NCI-H82 treated with DMSO at 0.1 percent for 48 hours (cell line): Measurements from ENCODE around the gene CAPZB.

ENCODE experiments used
- DNase-seq: peaks from one replicate; lab custom pipeline; 2025; ENCODE audit not compliant: unreplicated experiment; lab: John Stamatoyannopoulos, UW

CAPZB gene

DNA sequence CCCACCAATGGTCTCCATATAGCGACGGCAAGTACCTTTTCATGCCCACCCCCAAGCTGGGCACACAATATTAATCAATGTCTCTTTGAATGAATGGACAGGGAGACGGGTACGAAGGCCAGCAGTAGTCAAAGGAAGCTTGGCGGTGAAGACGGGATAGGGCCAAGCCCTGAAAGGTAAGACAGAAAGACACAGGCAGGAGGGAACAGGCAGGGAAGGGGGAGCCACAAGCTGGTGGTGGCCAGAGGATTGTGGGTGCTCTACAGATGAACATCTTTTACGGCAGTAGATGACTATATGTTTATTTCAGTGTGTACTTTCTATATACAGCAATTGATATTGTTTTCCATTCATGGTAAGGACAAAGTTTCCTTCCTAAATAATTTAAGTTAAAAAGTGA lies 16.3 kb downstream of the CAPZB start:
- DNase-seq, result no peak

GRCh38 chr1:19468397-19468956 lies 16.9 kb downstream of the CAPZB start:
- no peak for DNase-seq

DNA sequence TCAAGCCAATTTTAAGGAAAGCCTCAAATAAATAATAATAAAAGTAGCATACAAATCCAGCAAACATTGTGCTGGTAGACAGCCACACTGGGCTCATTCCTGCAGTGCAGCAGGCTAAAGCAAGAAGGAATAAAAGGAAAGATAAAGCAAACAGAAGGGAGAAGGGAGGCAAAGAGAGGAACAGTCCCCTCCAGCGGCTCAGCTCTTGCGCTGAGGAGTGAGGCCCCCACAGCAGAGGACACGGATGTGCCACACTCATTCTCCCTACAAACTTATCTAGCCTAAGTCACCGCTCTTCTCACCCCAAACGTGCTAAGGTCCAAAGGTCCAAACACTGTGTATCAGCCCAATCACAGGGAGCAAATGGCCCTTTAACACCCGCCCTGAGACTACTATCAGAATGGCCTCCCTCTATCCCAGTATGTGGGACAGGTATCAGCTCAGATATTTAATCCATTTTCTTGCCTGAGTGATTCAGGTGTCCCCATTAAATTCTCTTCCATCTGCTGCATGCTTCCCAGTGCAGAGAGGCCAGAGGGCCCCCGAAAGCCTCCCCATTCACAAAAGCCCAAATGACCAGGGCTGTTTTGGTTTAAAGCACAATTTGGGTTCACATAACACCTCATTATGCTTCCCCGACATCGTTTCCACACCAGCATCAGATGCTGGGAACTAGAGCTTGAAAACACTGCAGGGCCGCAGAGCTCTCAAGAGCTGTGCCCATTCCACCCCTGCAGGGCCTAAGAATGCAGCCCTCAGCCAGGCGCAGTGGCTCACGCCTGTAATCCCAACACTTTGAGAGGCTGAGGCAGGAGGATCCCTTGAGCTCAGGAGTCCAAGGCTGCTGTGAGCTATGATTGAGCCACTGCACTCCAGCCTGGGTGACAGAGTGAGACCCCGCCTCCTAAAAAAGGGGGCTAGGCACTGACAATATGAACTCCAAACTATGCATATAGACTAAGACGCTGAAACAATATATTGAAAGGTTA lies 17.8 kb downstream of the CAPZB start:
- no peak for DNase-seq

DNA sequence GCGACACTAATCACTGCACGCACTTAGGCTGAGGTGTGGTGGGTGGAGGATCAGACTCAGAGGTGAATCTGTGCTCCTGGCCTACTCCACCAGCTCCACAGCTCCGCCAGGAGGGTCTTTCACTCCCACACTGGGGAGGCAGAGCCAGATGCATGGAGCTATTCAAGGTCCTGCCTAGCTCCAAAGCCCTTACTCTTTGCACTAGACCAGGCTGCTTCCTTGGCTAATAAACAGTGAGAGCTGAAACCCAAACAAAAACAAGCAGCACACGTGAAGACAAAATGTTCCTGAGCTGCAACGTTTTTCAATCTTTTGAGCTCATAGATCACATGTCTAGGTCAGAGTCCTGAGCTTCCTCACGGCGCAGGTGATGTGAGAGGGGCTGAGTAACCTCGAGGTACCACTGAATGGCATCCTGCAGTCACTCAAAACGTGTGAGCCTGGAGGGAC lies 19.2 kb downstream of the CAPZB start:
- no peak for DNase-seq

DNA sequence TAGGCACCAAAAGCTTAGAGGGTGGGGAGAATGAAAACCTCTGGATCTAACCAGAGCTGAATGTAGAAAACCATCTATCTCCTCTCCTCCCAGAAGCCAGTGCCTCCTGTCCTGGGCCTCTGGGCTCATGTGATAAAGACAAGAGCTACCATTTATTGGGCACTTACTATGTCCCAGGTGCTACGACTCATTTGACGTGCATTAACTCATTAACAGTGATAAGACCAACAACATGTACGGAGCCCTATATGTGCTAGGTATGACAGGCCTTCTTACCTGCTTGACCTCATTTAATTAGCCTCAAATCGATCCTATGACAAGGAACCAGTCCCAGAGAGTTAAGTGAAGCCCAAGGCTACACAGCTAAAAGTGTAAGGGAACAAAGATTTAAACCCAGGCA lies 19.7 kb downstream of the CAPZB start:
- DNase-seq, result no peak

DNA sequence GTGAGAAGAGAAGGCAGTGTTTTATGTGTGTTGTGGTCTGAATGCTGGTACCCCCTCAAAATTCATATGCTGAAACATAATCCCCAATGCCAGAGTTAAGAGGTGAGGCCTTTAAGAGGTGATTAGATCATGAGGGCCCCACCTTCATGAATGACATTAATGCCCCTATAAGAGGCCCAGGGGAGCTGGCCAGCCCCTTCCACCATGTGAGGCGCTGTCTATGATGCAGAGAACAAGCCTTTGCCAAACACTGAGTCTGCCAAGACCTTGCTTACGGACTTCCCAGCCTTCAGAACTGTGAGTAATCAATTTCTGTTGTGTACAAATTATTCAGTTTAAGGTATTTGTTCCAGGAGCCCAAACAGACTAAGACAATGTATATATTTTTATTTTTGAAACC lies 20.2 kb downstream of the CAPZB start:
- no peak for DNase-seq

- no peak for DNase-seq
Measured at GRCh38 chr1:19464696-19465095, 20.6 kb downstream of the CAPZB start.

GRCh38 chr1:19463504-19463803 lies 21.9 kb downstream of the CAPZB start:
- no peak for DNase-seq

DNA sequence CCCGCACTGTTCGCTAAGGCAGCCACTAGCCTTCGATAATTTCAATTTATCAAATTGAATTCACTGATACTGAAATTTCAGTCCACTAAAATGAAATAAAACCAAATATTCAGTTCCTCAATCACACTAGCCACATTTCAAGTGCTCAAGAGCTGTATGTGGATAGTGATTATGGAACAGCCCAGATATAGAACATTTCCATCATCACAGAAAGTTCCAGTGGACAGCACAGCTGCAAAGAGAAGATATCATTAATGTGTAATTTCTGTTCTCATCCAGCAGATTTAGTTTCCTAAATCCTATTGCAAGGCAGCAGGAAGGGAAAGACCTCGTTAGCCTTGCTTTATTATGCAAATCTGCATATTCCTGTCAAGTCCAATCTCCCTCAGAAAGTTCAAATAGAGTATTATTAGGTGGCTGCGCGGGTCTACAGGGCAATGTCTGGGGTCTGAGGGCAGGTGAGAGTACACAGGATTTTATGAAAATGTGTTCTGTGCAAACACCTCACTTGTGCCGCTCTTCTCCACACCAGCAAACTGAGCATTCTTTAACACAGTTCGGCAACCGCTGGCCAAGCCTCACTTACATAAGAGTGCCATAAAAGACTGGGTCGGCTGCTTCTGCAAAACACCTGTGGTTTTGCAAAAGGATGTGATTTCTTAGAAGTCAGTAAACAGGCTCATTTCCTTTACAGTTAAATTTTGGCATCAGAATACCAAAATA lies 22.4 kb downstream of the CAPZB start:
- no peak for DNase-seq

DNA sequence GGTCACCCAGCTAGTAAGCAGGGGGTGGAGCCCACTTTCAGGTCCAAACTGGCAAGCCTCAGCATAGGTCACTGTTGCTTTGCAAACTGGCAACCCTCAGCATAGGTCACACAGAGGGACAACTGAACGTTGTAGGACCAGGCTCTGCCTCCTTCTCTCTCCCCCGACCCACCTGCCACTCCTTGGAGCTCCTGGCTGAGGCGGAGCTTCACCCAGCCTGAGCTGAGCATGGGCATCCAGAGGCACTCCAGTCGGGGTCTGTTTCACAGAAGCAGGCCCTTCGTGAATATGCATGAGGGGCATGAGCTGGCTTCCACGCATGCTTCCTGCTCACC lies 24.2 kb downstream of the CAPZB start:
- no peak for DNase-seq

DNA sequence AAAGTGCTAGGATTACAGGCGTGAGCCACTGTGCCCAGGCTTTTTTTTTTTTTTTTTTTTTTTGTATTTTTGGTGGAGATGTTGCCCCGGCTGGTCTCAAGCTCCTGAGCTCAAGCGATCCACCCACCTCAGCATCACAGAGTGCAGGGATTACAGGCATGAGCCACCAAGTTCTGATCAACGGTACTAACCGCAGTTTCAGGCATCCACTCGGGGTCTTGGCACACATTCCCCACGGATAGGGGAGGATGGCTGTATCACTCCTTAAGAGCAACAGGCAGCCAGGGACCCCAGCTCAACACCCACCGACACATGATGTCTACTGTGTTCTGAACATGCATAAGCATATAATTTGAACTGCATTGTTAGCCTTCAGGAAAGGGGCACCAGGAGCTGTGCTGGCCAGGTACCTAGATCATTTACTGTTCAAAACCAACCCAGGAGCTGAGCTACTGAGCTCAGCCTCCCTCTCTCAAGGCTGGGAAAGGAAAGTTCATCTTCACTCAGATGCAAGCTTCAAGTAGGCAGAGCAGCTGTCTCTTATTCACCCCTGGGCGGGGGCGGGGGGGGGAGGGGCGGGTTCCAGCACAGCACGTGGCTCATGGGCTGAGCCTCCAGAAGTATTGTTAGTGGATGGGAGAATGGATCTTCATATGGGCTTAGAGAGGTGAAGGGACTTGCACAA lies 24.7 kb downstream of the CAPZB start:
- DNase-seq, result peak; percentile 32

- DNase-seq, result no peak
Measured at GRCh38 chr1:19458815-19459417, 26.4 kb downstream of the CAPZB start.

DNA sequence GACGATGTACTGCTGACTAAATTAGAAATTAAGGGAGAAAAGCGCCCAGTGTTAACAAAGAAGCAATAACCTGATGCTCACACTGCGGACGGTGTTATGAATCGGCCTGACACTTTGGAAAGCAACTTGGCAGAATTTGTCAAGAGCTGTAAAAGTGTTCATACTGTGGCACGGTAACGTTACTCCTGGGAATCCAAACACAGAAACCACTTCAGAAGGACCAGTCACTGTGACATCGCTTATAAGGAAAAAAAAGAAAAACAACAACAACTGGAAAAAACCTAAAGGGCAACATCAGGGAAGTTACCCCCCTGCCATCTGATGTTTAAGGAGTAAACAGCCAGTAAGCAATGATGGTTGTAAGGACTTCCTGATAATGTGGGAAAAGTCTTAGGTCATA lies 27.7 kb downstream of the CAPZB start:
- no peak for DNase-seq

- DNase-seq, result no peak
Measured at GRCh38 chr1:19456968-19457441, 28.3 kb downstream of the CAPZB start.

- no peak for DNase-seq
Measured at GRCh38 chr1:19455353-19455752, 30.0 kb downstream of the CAPZB start.

GRCh38 chr1:19454265-19455146 lies 30.8 kb downstream of the CAPZB start:
- no peak for DNase-seq

DNA sequence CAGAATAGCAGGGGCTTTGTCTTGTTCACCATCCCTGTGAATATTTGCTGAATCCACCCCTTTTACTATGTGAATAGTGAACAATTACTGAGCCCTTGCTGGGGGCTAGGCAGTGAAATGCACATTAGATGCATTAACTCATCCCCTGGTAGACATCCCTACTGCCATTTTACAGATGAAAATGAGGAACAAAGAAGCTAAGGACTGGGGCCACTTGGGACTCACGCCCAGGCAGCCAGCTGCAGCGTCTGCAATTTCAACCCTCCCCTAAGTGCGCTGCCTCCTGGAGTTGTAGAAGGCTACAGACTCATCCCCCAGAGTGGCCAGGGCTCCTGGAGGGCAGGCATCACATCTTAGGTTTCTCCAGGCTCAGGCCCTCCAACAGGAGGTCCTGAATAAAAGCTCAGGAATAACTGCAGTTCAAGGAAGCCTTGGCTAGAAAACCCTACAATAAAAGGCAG lies 31.6 kb downstream of the CAPZB start:
- DNase-seq, result no peak

- DNase-seq, result no peak
Measured at GRCh38 chr1:19452221-19452663, 33.1 kb downstream of the CAPZB start.

GRCh38 chr1:19450811-19451515 lies 34.4 kb downstream of the CAPZB start:
- DNase-seq, result no peak
